ENCODE results near the gene G3BP1. TPM values are rescaled to one million over a fixed set of nuclear protein-coding genes. Genes with fewer than 3 reads are reported as not detected.

Gene G3BP1
- total RNA-seq, 4 donors from 2014 or later, result 95.9 to 177 (median 131) TPM

- Histone ChIP-seq H3K27me3 (no peaks in the 10 kb centered on the region), H3K9me3 (no peaks in the 10 kb centered on the region), H3K27ac (peak within 1 kb of the TSS; percentile 58 to 89 (median 84)), H3K4me3 (replicated peaks in 1 of 3) (peak within 1 kb of the TSS; percentile 38 to 95 (median 61)), H3K4me1 (peaks cover 21 to 26% of the 10 kb centered on the region in 2 donors), H3K36me3 (no peaks in the 10 kb centered on the region)
- 10 to 19% methylated on average over 23 to 32 of the region's 61 CpGs for WGBS, 2 donors
- DNase-seq, result peak; percentile 93 to 94
- intact Hi-C loops (cut with DNase I), result no loop called here
- TF ChIP-seq POLR2A (IDR thresholded peaks at IDR 0.05), result peak; percentile 44 to 97
- peak in 4 of 6 experiments; percentile 1 to 49 (median 28) for TF ChIP-seq CTCF (IDR thresholded peaks at IDR 0.05)
These were observed 13.1 kb upstream of the G3BP1 start, which contains the start of gene ATOX1 for GRCh38 chr5:151758430-151759241. Gene ATOX1 (minus strand): TSS chr5:151758631. CDS start chr5:151758551, 80 bp downstream.

GRCh38 chr5:151764801-151765200 lies 7.0 kb upstream of the G3BP1 start:
- DNase-seq, result no peak

GRCh38 chr5:151766975-151767374 lies 4.8 kb upstream of the G3BP1 start:
- Histone ChIP-seq H3K9me3 (no peaks in the 10 kb centered on the region), H3K27me3 (no peaks in the 10 kb centered on the region), H3K4me3 (replicated peaks in 1 of 3) (no peak overlapping the region), H3K4me1 (peaks cover 0 to 4% of the 10 kb centered on the region in 2 donors), H3K27ac (no peak overlapping the region), H3K36me3 (no peaks in the 10 kb centered on the region)
- TF ChIP-seq CTCF (IDR thresholded peaks at IDR 0.05) (no peak), POLR2A (IDR thresholded peaks at IDR 0.05) (no peak)
- intact Hi-C loops (cut with DNase I), result no loop called here
- no peak for DNase-seq

More at GRCh38 chr5:151764801-151765200, 7.0 kb upstream of the G3BP1 start:
- no peak overlapping the region for H3K27ac ChIP-seq
- H3K9me3 ChIP-seq, result no peaks in the 10 kb centered on the region
- H3K4me3 ChIP-seq (replicated peaks in 1 of 3), result no peak overlapping the region
- intact Hi-C loops (cut with DNase I), result no loop called here
- H3K27me3 ChIP-seq, result no peaks in the 10 kb centered on the region
- H3K4me1 ChIP-seq, result no peaks in the 10 kb centered on the region
- no peaks in the 10 kb centered on the region for H3K36me3 ChIP-seq
- no peak for TF ChIP-seq POLR2A (IDR thresholded peaks at IDR 0.05)
- TF ChIP-seq CTCF (IDR thresholded peaks at IDR 0.05), result no peak

- Histone ChIP-seq H3K9me3 (no peaks in the 10 kb centered on the region), H3K27me3 (no peaks in the 10 kb centered on the region), H3K27ac (peak overlapping the region; percentile 95 to 100 (median 99)), H3K36me3 (no peaks in the 10 kb centered on the region), H3K4me1 (peaks cover 20 to 24% of the 10 kb centered on the region in 2 donors), H3K4me3 (replicated peaks in 1 of 3) (peak overlapping the region; percentile 3 to 79 (median 50))
- DNase-seq, result peak; percentile 84 to 86
- WGBS, 2 donors, result 3 to 5% methylated on average over 23 to 33 of the region's 75 CpGs
- intact Hi-C loops (cut with DNase I), result no loop called here
- TF ChIP-seq POLR2A (IDR thresholded peaks at IDR 0.05) (peak in 1 of 2 donors; percentile 14), CTCF (IDR thresholded peaks at IDR 0.05) (peak in 1 of 6 experiments; percentile 3)
These were observed 1.1 kb upstream of the G3BP1 start for GRCh38 chr5:151770383-151771258.

All from thyroid gland (tissue), 4 donors.